ENCODE measurements around the gene CAPN9. TPM values are rescaled to one million over a fixed set of nuclear protein-coding genes. Genes with fewer than 3 reads are reported as not detected.

The CAPN9 gene
- total RNA-seq, 1 donor from 2014 or later, result 0.14 TPM

- peaks cover 28% of the 10 kb centered on the region for H3K4me1 ChIP-seq
- no peaks in the 10 kb centered on the region for H3K27me3 ChIP-seq (ENCODE audit: low read depth)
- H3K27ac ChIP-seq (replicated peaks), result no peak overlapping the region
- TF ChIP-seq CTCF (IDR thresholded peaks at IDR 0.05; ENCODE audit: borderline replicate concordance), result no peak
- no peaks in the 10 kb centered on the region for H3K36me3 ChIP-seq
- no peak for DNase-seq
- no peaks in the 10 kb centered on the region for H3K9me3 ChIP-seq (replicated peaks)
- intact Hi-C loops (cut with micrococcal nuclease), result no loop called here
- no peak overlapping the region for H3K4me3 ChIP-seq
Observed at GRCh38 chr1:230758709-230759368, 11.7 kb downstream of the CAPN9 start.

- peaks cover 21% of the 10 kb centered on the region for H3K4me1 ChIP-seq
- no peak overlapping the region for H3K27ac ChIP-seq (replicated peaks)
- H3K4me3 ChIP-seq, result no peak overlapping the region
- H3K9me3 ChIP-seq (replicated peaks), result no peaks in the 10 kb centered on the region
- no peak for TF ChIP-seq CTCF (IDR thresholded peaks at IDR 0.05; ENCODE audit: borderline replicate concordance)
- intact Hi-C loops (cut with micrococcal nuclease), result no loop called here
- H3K36me3 ChIP-seq, result no peaks in the 10 kb centered on the region
- no peak for DNase-seq
- H3K27me3 ChIP-seq (ENCODE audit: low read depth), result no peaks in the 10 kb centered on the region
Observed at GRCh38 chr1:230759369-230760065, 12.3 kb downstream of the CAPN9 start.

GRCh38 chr1:230760360-230760827 is 13.2 kb downstream of the CAPN9 start:
- Histone ChIP-seq H3K4me1 (peaks cover 12% of the 10 kb centered on the region), H3K4me3 (no peak overlapping the region), H3K27ac (replicated peaks) (peak overlapping the region; percentile 12), H3K27me3 (ENCODE audit: low read depth) (no peaks in the 10 kb centered on the region), H3K36me3 (no peaks in the 10 kb centered on the region), H3K9me3 (replicated peaks) (no peaks in the 10 kb centered on the region)
- no peak for DNase-seq
- intact Hi-C loops (cut with micrococcal nuclease), result no loop called here
- no peak for TF ChIP-seq CTCF (IDR thresholded peaks at IDR 0.05; ENCODE audit: borderline replicate concordance)

DNA sequence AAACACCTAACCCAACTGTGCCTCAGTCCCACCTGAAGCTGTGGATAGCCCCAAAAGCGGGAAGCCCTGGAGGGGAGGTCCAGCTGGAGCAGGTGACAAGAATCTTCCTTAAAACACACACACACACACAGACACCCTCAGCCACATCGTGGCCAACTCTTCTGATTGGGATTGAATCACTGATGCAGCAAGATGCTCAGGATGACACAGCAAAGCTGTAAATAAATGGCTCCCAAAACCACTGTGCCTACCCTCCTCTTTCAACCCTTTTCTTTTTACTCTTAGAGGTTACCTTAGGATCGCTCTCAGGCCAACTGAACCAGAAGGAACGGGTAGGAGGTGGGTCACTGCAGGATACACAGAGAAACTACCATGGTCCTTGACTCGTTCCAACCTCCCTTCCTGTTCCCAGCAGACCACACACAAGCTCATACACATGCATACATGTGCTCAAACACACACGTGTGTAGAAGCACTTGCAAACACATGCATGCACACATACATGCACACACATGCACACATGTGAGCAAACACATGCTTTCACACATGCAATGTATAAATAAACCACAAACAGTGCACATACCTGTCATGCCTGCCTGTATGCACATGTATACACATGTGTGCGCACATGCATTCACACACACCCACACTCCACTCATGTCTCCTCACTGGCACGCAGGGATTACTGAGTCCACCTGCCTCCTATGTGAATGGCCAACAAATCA is 14.4 kb downstream of the CAPN9 start:
- H3K4me3 ChIP-seq, result no peak overlapping the region

More for the DNA sequence above, 14.4 kb downstream of the CAPN9 start:
- H3K9me3 ChIP-seq (replicated peaks), result no peaks in the 10 kb centered on the region
- TF ChIP-seq CTCF (IDR thresholded peaks at IDR 0.05; ENCODE audit: borderline replicate concordance), result no peak
- no peaks in the 10 kb centered on the region for H3K36me3 ChIP-seq
- no peak overlapping the region for H3K27ac ChIP-seq (replicated peaks)
- H3K4me1 ChIP-seq, result peaks cover 12% of the 10 kb centered on the region
- intact Hi-C loops (cut with micrococcal nuclease), result no loop called here
- no peak for DNase-seq
- H3K27me3 ChIP-seq (ENCODE audit: low read depth), result no peaks in the 10 kb centered on the region
